ENCODE measurements around the gene TGFBRAP1.
A peak's percentile ranks its signal among the peaks of the same experiment; 100 is the strongest.

TGFBRAP1 gene

GRCh38 chr2:105238664-105239240, 90.8 kb downstream of the TGFBRAP1 start:
- no peak for DNase-seq (ENCODE audit: low spot score)

GRCh38 chr2:105237045-105237765, 92.3 kb downstream of the TGFBRAP1 start:
- DNase-seq (ENCODE audit: low spot score): no peak

DNA sequence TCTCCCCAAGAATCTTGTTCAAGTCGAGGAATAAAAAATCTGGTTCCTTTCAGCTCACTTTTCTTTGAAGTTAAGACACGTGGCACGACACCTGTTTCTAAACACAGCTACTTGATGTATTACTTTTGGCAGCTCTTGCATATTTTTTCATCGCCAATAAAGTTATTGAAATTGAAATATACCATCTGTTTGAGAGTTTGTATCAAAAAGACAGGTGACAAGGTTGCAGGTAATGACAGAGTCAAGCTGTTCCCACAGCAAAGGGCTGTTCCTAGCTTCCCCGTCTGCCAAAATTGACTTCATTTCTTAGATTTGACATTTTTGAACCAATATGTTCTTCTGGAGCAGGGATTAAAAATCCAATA, 93.5 kb downstream of the TGFBRAP1 start:
- no peak for DNase-seq (ENCODE audit: low spot score)

DNA sequence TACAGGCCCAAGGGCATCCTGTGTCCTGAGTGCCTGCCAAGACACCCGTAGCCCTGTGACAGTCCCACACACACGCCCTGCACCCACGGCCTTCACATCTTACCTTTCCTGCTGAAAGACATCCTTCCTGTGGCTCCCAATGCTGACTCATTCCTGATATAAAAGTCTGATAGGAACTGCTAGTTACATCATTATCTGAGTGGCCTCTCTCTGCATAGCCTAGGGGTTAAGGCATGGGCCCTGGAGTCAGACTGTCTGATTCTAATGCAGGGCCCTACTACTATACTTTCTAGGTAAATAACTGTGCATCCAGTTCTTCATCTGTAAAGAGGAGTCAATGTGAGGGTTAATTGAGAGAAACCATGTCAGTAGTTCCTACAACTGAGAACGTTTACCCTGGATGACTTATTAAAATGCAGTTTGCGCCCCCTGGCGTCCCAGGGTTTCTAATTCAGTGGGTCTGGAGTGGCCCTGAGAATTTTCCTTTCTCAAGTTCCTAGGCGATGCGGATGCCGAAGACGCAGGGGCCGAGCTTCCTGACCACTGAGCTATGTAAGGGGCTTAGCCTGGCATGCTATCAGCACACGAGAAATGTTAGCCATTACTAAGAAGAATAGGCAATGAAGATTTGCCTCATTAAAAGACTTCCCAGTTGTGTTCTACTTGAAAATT, 94.0 kb downstream of the TGFBRAP1 start:
- DNase-seq (ENCODE audit: low spot score): peak; percentile 76

DNA sequence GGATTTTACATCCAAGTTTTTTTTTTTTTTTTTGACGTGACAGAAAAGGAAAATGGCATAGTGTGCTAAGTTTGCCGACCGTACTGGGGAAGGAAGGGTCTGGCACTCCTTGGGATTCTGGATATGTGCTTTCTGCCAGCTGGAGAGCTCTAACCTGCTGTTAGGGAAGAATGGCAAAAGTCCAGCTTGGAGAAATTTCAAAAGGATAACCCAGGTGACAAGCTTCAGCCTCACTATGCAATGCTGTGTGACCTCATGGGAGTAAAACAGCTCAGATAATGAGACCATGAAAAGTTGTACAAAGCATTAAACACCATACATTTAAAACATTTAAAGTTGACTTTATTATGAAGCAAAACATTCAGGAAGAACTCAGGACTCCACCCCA, 98.3 kb downstream of the TGFBRAP1 start:
- DNase-seq (ENCODE audit: low spot score): no peak

DNA sequence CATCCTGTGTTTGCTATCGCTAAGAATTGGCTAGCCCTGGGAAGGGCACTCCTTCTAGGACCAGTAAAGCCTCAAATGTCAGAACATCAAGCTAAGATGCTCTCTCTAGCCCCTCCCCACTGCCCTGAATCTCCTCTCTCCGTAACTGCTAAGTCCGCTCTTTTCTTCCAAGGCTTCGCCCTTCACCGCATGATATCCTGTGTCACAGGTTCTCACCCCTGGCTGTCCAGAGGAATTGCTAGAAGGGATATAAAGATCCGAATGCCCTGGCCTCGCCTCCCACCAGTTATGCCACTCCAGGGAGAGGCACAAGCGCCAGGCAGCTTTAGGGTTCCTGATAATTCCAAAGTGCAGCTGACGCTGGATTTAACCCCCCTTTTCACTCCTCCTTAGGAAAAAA, 105.1 kb downstream of the TGFBRAP1 start:
- DNase-seq (ENCODE audit: low spot score): no peak

- no peak for DNase-seq (ENCODE audit: low spot score)
Measured at GRCh38 chr2:105220604-105221003, 108.9 kb downstream of the TGFBRAP1 start.

- no peak for DNase-seq (ENCODE audit: low spot score)
Measured at GRCh38 chr2:105215586-105216192, 113.8 kb downstream of the TGFBRAP1 start.
